GM21528 (cell line): Measurements from ENCODE around the gene PDLIM7.
"Not testable (repeated sequence)": the region's sequence is repeated elsewhere in the genome, so short reads cannot be mapped to it uniquely, and the experiment has no call there.

Source experiments
- ATAC-seq: cut with Tn5 transposase; IDR thresholded peaks from one replicate; pipeline ENCODE4 v1.9.1; 2021; ENCODE audit warnings: mild to moderate bottlenecking, moderate library complexity; ENCODE audit not compliant: unreplicated experiment, low FRiP score

PDLIM7 gene

GRCh38 chr5:177492841-177493240 lies 4.6 kb downstream of the PDLIM7 start:
- ATAC-seq, result no peak

- ATAC-seq, result no peak
Measured at GRCh38 chr5:177491983-177492746, 5.2 kb downstream of the PDLIM7 start.

GRCh38 chr5:177491429-177491945 lies 5.9 kb downstream of the PDLIM7 start:
- ATAC-seq, result no peak

- ATAC-seq, result no peak
Measured at GRCh38 chr5:177490992-177491391, 6.4 kb downstream of the PDLIM7 start.

GRCh38 chr5:177490311-177490991 lies 7.0 kb downstream of the PDLIM7 start:
- no peak for ATAC-seq

- no peak for ATAC-seq
Measured at GRCh38 chr5:177489119-177489716, 8.2 kb downstream of the PDLIM7 start.

- no peak for ATAC-seq
Measured at GRCh38 chr5:177487975-177488374, 9.4 kb downstream of the PDLIM7 start.

GRCh38 chr5:177487144-177487543 lies 10.3 kb downstream of the PDLIM7 start:
- no peak for ATAC-seq

- ATAC-seq, result no peak
Measured at GRCh38 chr5:177486256-177486655, 11.1 kb downstream of the PDLIM7 start.

GRCh38 chr5:177485753-177486152 lies 11.7 kb downstream of the PDLIM7 start:
- not testable (repeated sequence) for ATAC-seq

- ATAC-seq, result no peak
Measured at GRCh38 chr5:177484902-177485549, 12.4 kb downstream of the PDLIM7 start.

- no peak for ATAC-seq
Measured at GRCh38 chr5:177483994-177484901, 13.2 kb downstream of the PDLIM7 start.

GRCh38 chr5:177483042-177483441 lies 14.4 kb downstream of the PDLIM7 start:
- no peak for ATAC-seq

- ATAC-seq, result no peak
Measured at GRCh38 chr5:177482359-177482795, 15.0 kb downstream of the PDLIM7 start.

- no peak for ATAC-seq
Measured at GRCh38 chr5:177479774-177480173, 17.6 kb downstream of the PDLIM7 start.

- ATAC-seq, result no peak
Measured at GRCh38 chr5:177478711-177479646, 18.4 kb downstream of the PDLIM7 start.

- no peak for ATAC-seq
Measured at GRCh38 chr5:177477701-177478477, 19.5 kb downstream of the PDLIM7 start.
